ENCODE results near the gene FMNL2.

DNA sequence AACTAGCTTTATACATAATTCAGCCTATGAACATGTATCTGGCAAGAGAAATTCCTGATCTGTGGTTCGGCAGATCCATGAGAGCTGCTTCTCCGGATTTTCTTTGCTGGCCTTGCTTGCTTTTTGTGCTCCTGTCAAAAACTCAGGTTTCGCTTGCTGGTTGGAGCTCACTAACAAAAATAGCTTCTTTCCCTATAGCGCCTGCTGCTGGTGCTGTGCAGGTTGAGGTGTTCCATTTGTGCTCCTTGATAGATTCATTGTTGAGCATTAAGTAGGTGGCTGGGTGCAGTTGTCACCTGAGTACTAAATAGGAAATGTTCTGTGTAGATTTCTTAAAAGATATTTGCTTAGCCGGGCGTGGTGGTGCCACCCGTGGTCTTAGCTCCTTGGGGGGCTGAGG is 234.2 kb downstream of the FMNL2 start:
- no peak for TF ChIP-seq EZH2 (IDR thresholded peaks at IDR 0.05)
- no peak for TF ChIP-seq POLR2AphosphoS5 (IDR thresholded peaks at IDR 0.05; ENCODE audit: borderline replicate concordance, low read depth, low read length)
- no peak for TF ChIP-seq FOXP2 (optimal IDR thresholded peaks at IDR 0.05; ENCODE audit: control extremely low read depth, extremely low read length, insufficient read depth)
